Suprapubic skin (tissue), 4 donors: ENCODE data around the gene PTPRZ1. TPM values are rescaled to one million over a fixed set of nuclear protein-coding genes. Genes with fewer than 3 reads are reported as not detected.

Experiments
- DNase-seq, 2 donors: peaks; one replicate each; pipeline ENCODE4 v3.0.0-alpha.2; 2019; ENCODE audit warnings: low spot score in 2 of 2
- H3K27ac ChIP-seq: fragments of 200-600 bp; sonication (generic); one replicate; pipeline ENCODE4 v1.5.1; 2019
- H3K27me3 ChIP-seq: fragments of 200-600 bp; sonication (generic); one replicate; pipeline ENCODE4 v1.5.1; 2019
- H3K36me3 ChIP-seq: fragments of 200-600 bp; sonication (generic); one replicate; pipeline ENCODE4 v1.5.1; 2019
- H3K4me1 ChIP-seq: fragments of 200-600 bp; sonication (generic); one replicate; pipeline ENCODE4 v1.5.1; 2019
- H3K4me3 ChIP-seq: fragments of 200-600 bp; sonication (generic); one replicate; pipeline ENCODE4 v1.5.1; 2019; ENCODE audit warnings: mild to moderate bottlenecking
- H3K9me3 ChIP-seq: fragments of 200-600 bp; sonication (generic); one replicate; pipeline ENCODE4 v1.5.1; 2019
- CTCF ChIP-seq, 2 donors: fragments of 200-600 bp in 1 of 2; fragments of 450-650 bp in 1 of 2; sonication (generic) in 1 of 2; IDR thresholded peaks; one replicate each; pipeline ENCODE4 v1.5.1; 2016 to 2019; ENCODE audit warnings: antibody characterized with exemption in 2 of 2, mild to moderate bottlenecking in 1 of 2, moderate library complexity in 1 of 2
- EP300 ChIP-seq: sonication (generic); formaldehyde crosslinking; IDR thresholded peaks from one replicate; pipeline ENCODE4 v1.6.1; 2017; ENCODE audit warnings: antibody characterized with exemption
- POLR2A ChIP-seq, 2 donors: fragments of 450-650 bp; IDR thresholded peaks; one replicate each; pipeline ENCODE4 v1.6.1; 2017; ENCODE audit warnings: antibody characterized with exemption in 2 of 2, mild to moderate bottlenecking in 2 of 2, moderate library complexity in 2 of 2
- POLR2AphosphoS5 ChIP-seq, 3 donors: sonication (generic); formaldehyde crosslinking; IDR thresholded peaks; one replicate each; pipeline ENCODE4 v1.6.1; 2017; ENCODE audit warnings: antibody characterized with exemption in 3 of 3
- WGBS: methylation state at CpG from one replicate; pipeline ENCODE4 v1.1.5; 2018; 5-methylcytosine and 5-hydroxymethylcytosine counted together
- total RNA-seq, 4 donors: library from RNA; depleted of rRNA; stranded (reverse); fragments of >200 nt; gene quantifications; one replicate each; pipeline ENCODE4 v1.1.0, GENCODE V29; 2016

Gene PTPRZ1
- total RNA-seq, 4 donors from 2014 or later: 47.4 to 88.0 (median 57.5) TPM

DNA sequence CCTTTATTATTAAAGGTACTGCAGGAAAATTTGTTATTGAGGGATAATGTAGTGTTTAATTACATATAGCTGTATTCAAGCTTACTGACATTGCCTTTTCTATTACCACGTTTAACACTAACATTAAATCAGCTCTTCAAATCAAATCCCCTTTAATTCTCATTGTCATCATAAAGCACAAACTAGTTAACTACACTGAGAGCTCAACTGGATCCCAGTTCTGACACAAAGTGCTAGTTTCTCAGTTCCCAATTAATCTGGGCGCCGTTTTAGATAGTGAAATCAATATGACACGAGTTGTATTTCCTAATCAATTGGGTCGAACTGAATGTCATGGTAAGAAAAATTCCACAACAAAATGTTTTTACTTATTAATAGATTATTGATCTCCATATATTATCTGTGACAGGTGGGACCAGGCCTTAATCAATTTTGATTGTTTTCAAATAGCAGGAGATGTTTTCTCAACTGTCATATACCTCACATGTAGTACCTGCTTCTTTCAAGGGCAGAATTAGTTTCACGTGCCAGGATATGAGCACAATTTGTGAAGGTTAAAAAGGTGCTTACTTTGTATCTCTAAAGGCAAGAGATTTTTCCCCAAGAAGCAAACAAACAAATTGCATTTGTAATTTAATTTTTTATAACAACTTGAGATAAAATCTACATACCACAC, 200.1 kb downstream of the PTPRZ1 start:
- no peaks in the 10 kb centered on the region for H3K9me3 ChIP-seq
- H3K4me3 ChIP-seq: no peak overlapping the region
- DNase-seq: no peak
- H3K36me3 ChIP-seq: peaks cover 22% of the 10 kb centered on the region
- no peak overlapping the region for H3K27ac ChIP-seq
- TF ChIP-seq POLR2A (IDR thresholded peaks at IDR 0.05): no peak
- no peak for TF ChIP-seq CTCF (IDR thresholded peaks at IDR 0.05)
- no peak for TF ChIP-seq POLR2AphosphoS5 (IDR thresholded peaks at IDR 0.05)
- no peak for TF ChIP-seq EP300
- H3K27me3 ChIP-seq: no peaks in the 10 kb centered on the region
- WGBS: 89% methylated on average over 6 of the region's 6 CpGs
- no peaks in the 10 kb centered on the region for H3K4me1 ChIP-seq

DNA sequence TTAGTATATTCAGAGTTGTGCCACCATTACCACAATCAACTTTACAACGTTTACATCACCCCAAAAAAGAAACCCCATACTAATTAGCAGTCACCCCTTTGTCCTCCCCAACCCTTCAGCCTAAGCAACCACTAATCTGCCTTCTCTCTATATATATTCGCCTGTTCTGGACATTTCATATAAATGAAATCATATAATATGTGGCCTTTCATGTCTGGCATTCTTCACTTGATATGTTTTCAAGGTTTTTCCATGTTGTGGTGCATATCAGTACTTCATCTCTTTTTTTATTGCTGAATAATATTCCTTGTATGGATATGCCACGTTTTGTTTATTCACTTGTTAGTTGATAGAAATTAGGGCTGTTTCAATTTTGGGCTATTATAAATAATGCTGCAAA, 200.7 kb downstream of the PTPRZ1 start:
- Histone ChIP-seq H3K4me3 (no peak overlapping the region), H3K9me3 (no peaks in the 10 kb centered on the region), H3K4me1 (no peaks in the 10 kb centered on the region), H3K27ac (no peak overlapping the region), H3K27me3 (no peaks in the 10 kb centered on the region), H3K36me3 (peaks cover 27% of the 10 kb centered on the region)
- no peak for TF ChIP-seq POLR2AphosphoS5 (IDR thresholded peaks at IDR 0.05)
- WGBS: 76% methylated on average over 3 of the region's 3 CpGs
- DNase-seq: no peak

GRCh38 chr7:122082160-122082559, 209.2 kb downstream of the PTPRZ1 start:
- Histone ChIP-seq H3K27me3 (no peaks in the 10 kb centered on the region), H3K9me3 (no peaks in the 10 kb centered on the region), H3K4me3 (no peak overlapping the region), H3K36me3 (peaks cover 56% of the 10 kb centered on the region), H3K27ac (no peak overlapping the region), H3K4me1 (no peaks in the 10 kb centered on the region)
- no peak for DNase-seq
- TF ChIP-seq POLR2AphosphoS5 (IDR thresholded peaks at IDR 0.05) (no peak), EP300 (no peak), CTCF (IDR thresholded peaks at IDR 0.05) (no peak), POLR2A (IDR thresholded peaks at IDR 0.05) (no peak)

GRCh38 chr7:122082670-122083069, 209.7 kb downstream of the PTPRZ1 start:
- H3K9me3 ChIP-seq: no peaks in the 10 kb centered on the region
- TF ChIP-seq POLR2A (IDR thresholded peaks at IDR 0.05) (no peak), CTCF (IDR thresholded peaks at IDR 0.05) (no peak), POLR2AphosphoS5 (IDR thresholded peaks at IDR 0.05) (no peak), EP300 (no peak)
- peaks cover 51% of the 10 kb centered on the region for H3K36me3 ChIP-seq
- no peaks in the 10 kb centered on the region for H3K27me3 ChIP-seq
- WGBS: 94% methylated on average over 2 of the region's 2 CpGs
- H3K4me1 ChIP-seq: no peaks in the 10 kb centered on the region
- DNase-seq: no peak
- H3K4me3 ChIP-seq: no peak overlapping the region
- no peak overlapping the region for H3K27ac ChIP-seq

- Histone ChIP-seq H3K27ac (no peak overlapping the region), H3K36me3 (peaks cover 19% of the 10 kb centered on the region), H3K4me3 (no peak overlapping the region), H3K4me1 (no peaks in the 10 kb centered on the region), H3K9me3 (no peaks in the 10 kb centered on the region), H3K27me3 (no peaks in the 10 kb centered on the region)
- 87% methylated on average over 6 of the region's 6 CpGs for WGBS
- no peak for TF ChIP-seq POLR2A (IDR thresholded peaks at IDR 0.05)
- TF ChIP-seq POLR2AphosphoS5 (IDR thresholded peaks at IDR 0.05): no peak
- peak in 1 of 2 donors; percentile 75 for TF ChIP-seq CTCF (IDR thresholded peaks at IDR 0.05)
- peak in 1 of 2 donors; percentile 68 for DNase-seq
These were observed 220.2 kb downstream of the PTPRZ1 start for GRCh38 chr7:122092964-122093797.
